Measurements from ENCODE around the gene MPZL1. TPM values are rescaled to one million over a fixed set of nuclear protein-coding genes. Genes with fewer than 3 reads are reported as not detected.

Gene MPZL1
- total and polyA plus RNA-seq, 2 donors (not counting 3 experiments of a cell fraction or from before 2014, with no cell fraction given): 41.7 to 99.1 TPM

DNA sequence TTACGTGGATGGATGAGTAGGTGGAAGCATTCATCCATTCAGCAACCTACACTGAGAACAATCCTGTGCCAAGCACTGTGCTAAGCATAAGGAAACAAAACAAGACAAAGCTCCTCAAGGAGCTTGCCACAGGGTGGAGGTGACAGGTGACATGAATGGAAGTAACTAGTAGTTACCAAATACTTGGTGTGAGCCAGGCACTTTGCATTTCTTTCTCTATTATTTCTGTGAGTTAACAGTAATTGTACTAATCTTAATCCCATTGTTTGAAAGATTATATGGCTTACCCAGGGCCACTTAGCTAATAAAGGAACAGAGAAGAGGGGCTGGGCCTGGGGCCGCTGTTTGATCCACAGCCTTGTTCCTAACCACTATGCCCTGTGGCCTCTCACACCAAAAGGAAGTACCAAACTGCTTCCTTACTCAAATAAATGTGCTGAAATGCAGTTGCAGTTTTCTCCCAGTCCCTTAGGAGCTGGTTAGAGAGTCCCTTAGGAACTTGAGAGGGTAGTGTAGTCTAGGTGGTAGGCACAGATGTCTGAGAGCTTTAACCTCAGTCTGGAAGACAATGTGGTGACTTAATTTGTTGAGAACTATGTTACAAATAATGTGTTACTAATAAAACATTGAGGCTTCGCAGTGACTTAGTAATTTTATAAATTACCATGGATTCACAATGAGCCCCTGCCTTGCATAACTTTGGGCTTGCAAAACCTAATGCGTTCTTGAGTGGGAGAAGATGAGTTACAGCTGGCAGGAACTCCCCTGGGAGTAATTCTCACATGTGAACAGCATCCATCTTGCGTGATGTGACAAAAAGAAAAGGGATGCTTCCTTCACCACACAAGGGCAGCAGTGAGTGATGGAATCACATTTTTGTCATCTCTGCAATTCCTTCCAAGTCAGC lies 69.8 kb downstream of the MPZL1 start:
- TF ChIP-seq FOS (IDR thresholded peaks at IDR 0.05; ENCODE audit: borderline replicate concordance, insufficient read depth, low read length) (no peak), GATA2 (IDR thresholded peaks at IDR 0.05; ENCODE audit: insufficient read depth, insufficient read length, low read depth, low read length) (no peak), POLR2AphosphoS5 (IDR thresholded peaks at IDR 0.05; ENCODE audit: insufficient read depth, low read depth, low read length) (no peak), MYC (IDR thresholded peaks at IDR 0.05; ENCODE audit: low read depth, low read length) (no peak), EZH2 (IDR thresholded peaks at IDR 0.05; ENCODE audit: borderline replicate concordance, low read depth, low read length, severe bottlenecking) (no peak), CTCF (IDR thresholded peaks at IDR 0.05; ENCODE audit: extremely low read depth in 1 of 2, insufficient read depth in 1 of 2, low read depth in 1 of 2, low read length in 2 of 2) (no peak), POLR2A (IDR thresholded peaks at IDR 0.05; ENCODE audit: low read depth, low read length) (no peak), JUN (IDR thresholded peaks at IDR 0.05; ENCODE audit: borderline replicate concordance, insufficient read depth, insufficient read length, low read depth) (no peak)
- TF ChIP-seq, protein P1, sequence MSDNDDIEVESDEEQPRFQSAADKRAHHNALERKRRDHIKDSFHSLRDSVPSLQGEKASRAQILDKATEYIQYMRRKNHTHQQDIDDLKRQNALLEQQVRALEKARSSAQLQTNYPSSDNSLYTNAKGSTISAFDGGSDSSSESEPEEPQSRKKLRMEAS (IDR thresholded peaks at IDR 0.05; ENCODE audit: insufficient read depth, insufficient read length): no peak
- FAIRE-seq: no peak
- H3K9me3 ChIP-seq (replicated peaks; ENCODE audit: control insufficient read depth, insufficient read depth, low read length): no peaks in the 10 kb centered on the region
- DNase-seq (ENCODE audit: low read depth, low spot score): no peak
- H4K20me1 ChIP-seq (replicated peaks; ENCODE audit: control insufficient read depth, extremely low read depth, insufficient read depth, low read length): no peaks in the 10 kb centered on the region
- no peaks in the 10 kb centered on the region for H3K9me1 ChIP-seq (replicated peaks; ENCODE audit: control insufficient read depth, extremely low read depth, insufficient read depth, low read length)
- no peak overlapping the region for H3K4me3 ChIP-seq (replicated peaks in 1 of 3; ENCODE audit: insufficient read depth in 1 of 3, low read depth in 1 of 3, low read length in 3 of 3)
- peaks cover 8 to 9% of the 10 kb centered on the region in 2 experiments for H3K36me3 ChIP-seq (ENCODE audit: control insufficient read depth in 2 of 2, extremely low read depth in 1 of 2, insufficient read depth in 2 of 2, low read length in 2 of 2)
- H2AFZ ChIP-seq (ENCODE audit: low read depth, low read length): no peak overlapping the region
- no peak overlapping the region for H3K27ac ChIP-seq (ENCODE audit: insufficient read depth, low read depth, low read length)
- dilution Hi-C loops (cut with MboI; ENCODE audit: extremely low pct_ligation_motif_present, low sequenced_read_pairs): no loop called here
- no peak overlapping the region for H3K9ac ChIP-seq (replicated peaks; ENCODE audit: extremely low read depth, insufficient read depth, low read length)
- no peak overlapping the region for H3K4me2 ChIP-seq (ENCODE audit: insufficient read depth, low read length)
- no peaks in the 10 kb centered on the region for H3K79me2 ChIP-seq (ENCODE audit: control insufficient read depth, insufficient read depth, low read length)
- intact Hi-C loops (cut with micrococcal nuclease): no loop called here
- H3K4me1 ChIP-seq (ENCODE audit: control insufficient read depth, extremely low read depth, insufficient read depth, low read length): peaks cover 12% of the 10 kb centered on the region
- no peaks in the 10 kb centered on the region for H3K27me3 ChIP-seq (ENCODE audit: control insufficient read depth in 2 of 2, insufficient read depth in 2 of 2, low read length in 2 of 2)
- no TSS peak for BruUV-seq (replicated peaks)
- ChIA-PET CTCF (interaction anchor here (1.5 kb wide), 1 partner anchor 10 kb away, joined by 4 read pairs; no protein-coding TSS in a partner anchor), POLR2A (no interaction called here)
